GM06990 (cell line): ENCODE measurements around the gene ZNF391.

Experiments
- DNase-seq: peaks from one replicate; pipeline ENCODE4 v3.0.0-alpha.2; 2011; ENCODE audit not compliant: insufficient read length; ENCODE audit errors: extremely low read depth
- H3K27me3 ChIP-seq: replicated peaks from 2 replicates; pipeline ENCODE4 v1.6.0; 2011; ENCODE audit warnings: low read length; ENCODE audit not compliant: control insufficient read depth, insufficient read depth
- H3K36me3 ChIP-seq: 2 replicates; pipeline ENCODE4 v1.5.1; 2011; ENCODE audit warnings: low read length; ENCODE audit not compliant: control insufficient read depth, insufficient read depth
- H3K4me3 ChIP-seq: replicated peaks from 2 replicates; pipeline ENCODE4 v1.5.1; 2011; ENCODE audit warnings: low read depth, mild to moderate bottlenecking, control low read depth, low read length
- CTCF ChIP-seq: IDR thresholded peaks from 2 replicates; pipeline ENCODE4 v1.5.1; 2011; ENCODE audit warnings: low read length, control low read depth, mild to moderate bottlenecking, inconsistent platforms; ENCODE audit not compliant: insufficient read depth, poor library complexity, severe bottlenecking

Gene ZNF391

GRCh38 chr6:27439371-27439770 is 50.8 kb downstream of the ZNF391 start:
- no peak for TF ChIP-seq CTCF
- no peaks in the 10 kb centered on the region for H3K27me3 ChIP-seq
- no peak for DNase-seq

GRCh38 chr6:27441001-27441400 is 52.4 kb downstream of the ZNF391 start:
- Histone ChIP-seq H3K27me3 (no peaks in the 10 kb centered on the region), H3K4me3 (no peak overlapping the region), H3K36me3 (no peaks in the 10 kb centered on the region)
- no peak for DNase-seq
- TF ChIP-seq CTCF, result no peak

More at GRCh38 chr6:27439371-27439770, 50.8 kb downstream of the ZNF391 start:
- Histone ChIP-seq H3K36me3 (no peaks in the 10 kb centered on the region), H3K4me3 (no peak overlapping the region)

DNA sequence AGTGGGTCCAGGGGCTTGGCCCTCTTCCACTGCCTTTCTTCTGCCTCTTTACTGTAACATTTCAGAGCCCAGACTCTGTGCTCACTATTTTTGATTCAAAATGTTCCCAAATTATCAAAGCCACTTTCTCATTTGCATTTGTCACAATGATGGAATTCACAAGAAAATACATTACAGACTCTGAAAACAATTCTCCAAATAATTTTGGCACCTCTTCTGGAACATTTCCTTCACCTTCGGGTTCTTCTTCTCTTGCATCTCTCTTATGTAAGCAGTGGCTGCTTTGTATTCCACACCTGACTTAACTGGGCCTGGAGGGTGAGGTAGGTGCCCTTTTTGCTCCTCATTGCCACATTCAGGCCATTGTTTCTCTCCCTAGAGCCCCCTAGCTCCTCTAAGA is 54.4 kb downstream of the ZNF391 start:
- TF ChIP-seq CTCF, result no peak
- DNase-seq, result no peak
- Histone ChIP-seq H3K27me3 (no peaks in the 10 kb centered on the region), H3K4me3 (no peak overlapping the region), H3K36me3 (no peaks in the 10 kb centered on the region)

DNA sequence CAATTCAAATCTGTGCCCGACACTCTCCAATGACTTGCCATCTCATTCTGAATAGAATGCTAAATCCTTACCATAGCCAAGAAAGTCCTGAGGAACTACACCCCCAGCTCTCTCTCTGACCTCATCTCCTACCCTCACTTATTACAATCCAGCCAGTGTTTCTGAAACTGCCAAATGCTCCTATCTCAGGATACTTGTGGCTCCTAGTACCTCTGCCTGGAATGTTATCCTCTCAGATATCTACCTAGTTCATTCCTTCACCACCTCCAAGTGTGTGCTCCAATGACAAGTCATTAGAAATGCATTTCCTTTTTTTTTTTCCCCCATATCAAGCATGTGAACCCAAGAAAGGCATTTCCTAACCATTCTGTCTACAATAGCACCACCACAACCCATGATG is 59.9 kb downstream of the ZNF391 start:
- no peak for TF ChIP-seq CTCF
- no peaks in the 10 kb centered on the region; the same call in none of the 2 replicates for H3K36me3 ChIP-seq
- no peak for DNase-seq
- H3K4me3 ChIP-seq, result no peak overlapping the region
- H3K27me3 ChIP-seq, result no peaks in the 10 kb centered on the region

- Histone ChIP-seq H3K4me3 (no peak overlapping the region), H3K36me3 (peaks cover 9% of the 10 kb centered on the region), H3K27me3 (no peaks in the 10 kb centered on the region)
- no peak for TF ChIP-seq CTCF
- DNase-seq, result no peak
These were observed 63.3 kb downstream of the ZNF391 start for GRCh38 chr6:27451660-27452390.
